Ascending aorta (tissue), 2 donors: ENCODE results near the gene PRPF19. TPM values are rescaled to one million over a fixed set of nuclear protein-coding genes. Genes with fewer than 3 reads are reported as not detected.
A peak's percentile ranks its signal among the peaks of the same experiment; 100 is the strongest.

Experiments
- DNase-seq, 2 donors: peaks; one replicate each; pipeline ENCODE4 v3.0.0-alpha.2; 2019; ENCODE audit warnings: low spot score in 2 of 2
- H3K27ac ChIP-seq, 2 donors: fragments of 200-600 bp; sonication (generic); one replicate each; pipeline ENCODE4 v1.5.1; 2016 to 2017; ENCODE audit warnings: mild to moderate bottlenecking in 1 of 2
- H3K27me3 ChIP-seq: fragments of 200-600 bp; sonication (generic); one replicate; pipeline ENCODE4 v1.5.1; 2017
- H3K36me3 ChIP-seq, 2 donors: fragments of 200-600 bp; sonication (generic); one replicate each; pipeline ENCODE4 v1.5.1; 2016
- H3K4me1 ChIP-seq, 2 donors: fragments of 200-600 bp; sonication (generic); one replicate each; pipeline ENCODE4 v1.5.1; 2016 to 2017; ENCODE audit warnings: mild to moderate bottlenecking in 1 of 2
- H3K4me3 ChIP-seq, 2 donors: fragments of 200-600 bp; sonication (generic); one replicate each; pipeline ENCODE4 v1.5.1; 2016 to 2017; ENCODE audit warnings: mild to moderate bottlenecking in 1 of 2
- H3K9me3 ChIP-seq, 2 donors: fragments of 200-600 bp; sonication (generic); one replicate each; pipeline ENCODE4 v1.5.1; 2016
- intact Hi-C: fragments of 100-400 bp; cut with DNase I; formaldehyde crosslinking; loops from one replicate; pipeline ENCODE4 v1.15.1; 2023
- total RNA-seq: library from RNA; depleted of rRNA; stranded (reverse); fragments of >200 nt; gene quantifications from one replicate; pipeline ENCODE4 v1.1.0, GENCODE V29; 2016
- TF ChIP-seq, protein P1 (sequence below), 3 experiments: fragments of 200-600 bp in 2 of 3; fragments of 450-650 bp in 1 of 3; sonication (generic) in 2 of 3; IDR thresholded peaks; one replicate each; pipeline ENCODE4 v1.5.1; 2016 to 2019; ENCODE audit warnings: antibody characterized with exemption in 3 of 3, mild to moderate bottlenecking in 1 of 3, moderate library complexity in 1 of 3

PRPF19 gene
- total RNA-seq, 1 donor from 2014 or later = 61.6 TPM

DNA sequence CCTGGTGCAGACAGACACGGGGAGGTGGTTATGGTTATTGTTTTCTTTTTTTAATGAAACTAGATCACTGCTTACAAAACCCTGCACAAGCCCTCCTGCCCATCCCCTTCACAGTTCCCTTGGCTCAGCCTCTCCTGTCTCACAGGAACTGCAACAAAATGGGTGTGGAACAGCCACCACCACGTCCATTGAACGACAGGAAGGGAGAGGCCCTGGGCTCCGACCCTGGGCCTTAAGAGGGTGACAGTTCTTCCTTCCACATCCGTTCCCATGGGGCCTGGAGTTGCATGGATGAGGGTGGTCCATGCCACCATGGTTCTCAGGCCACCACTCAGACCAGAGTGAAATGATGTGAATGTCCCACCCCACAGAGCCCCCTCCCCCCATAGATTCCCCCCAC, 15.7 kb downstream of the PRPF19 start:
- H3K36me3 ChIP-seq = peaks cover 31 to 48% of the 10 kb centered on the region in 2 donors
- no peaks in the 10 kb centered on the region for H3K27me3 ChIP-seq
- no peak overlapping the region for H3K4me3 ChIP-seq
- intact Hi-C loops = no loop called here
- no peaks in the 10 kb centered on the region for H3K9me3 ChIP-seq
- H3K27ac ChIP-seq = no peak overlapping the region
- H3K4me1 ChIP-seq = no peaks in the 10 kb centered on the region
- TF ChIP-seq, protein P1, sequence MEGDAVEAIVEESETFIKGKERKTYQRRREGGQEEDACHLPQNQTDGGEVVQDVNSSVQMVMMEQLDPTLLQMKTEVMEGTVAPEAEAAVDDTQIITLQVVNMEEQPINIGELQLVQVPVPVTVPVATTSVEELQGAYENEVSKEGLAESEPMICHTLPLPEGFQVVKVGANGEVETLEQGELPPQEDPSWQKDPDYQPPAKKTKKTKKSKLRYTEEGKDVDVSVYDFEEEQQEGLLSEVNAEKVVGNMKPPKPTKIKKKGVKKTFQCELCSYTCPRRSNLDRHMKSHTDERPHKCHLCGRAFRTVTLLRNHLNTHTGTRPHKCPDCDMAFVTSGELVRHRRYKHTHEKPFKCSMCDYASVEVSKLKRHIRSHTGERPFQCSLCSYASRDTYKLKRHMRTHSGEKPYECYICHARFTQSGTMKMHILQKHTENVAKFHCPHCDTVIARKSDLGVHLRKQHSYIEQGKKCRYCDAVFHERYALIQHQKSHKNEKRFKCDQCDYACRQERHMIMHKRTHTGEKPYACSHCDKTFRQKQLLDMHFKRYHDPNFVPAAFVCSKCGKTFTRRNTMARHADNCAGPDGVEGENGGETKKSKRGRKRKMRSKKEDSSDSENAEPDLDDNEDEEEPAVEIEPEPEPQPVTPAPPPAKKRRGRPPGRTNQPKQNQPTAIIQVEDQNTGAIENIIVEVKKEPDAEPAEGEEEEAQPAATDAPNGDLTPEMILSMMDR (IDR thresholded peaks at IDR 0.05) = no peak
- DNase-seq = no peak

DNA sequence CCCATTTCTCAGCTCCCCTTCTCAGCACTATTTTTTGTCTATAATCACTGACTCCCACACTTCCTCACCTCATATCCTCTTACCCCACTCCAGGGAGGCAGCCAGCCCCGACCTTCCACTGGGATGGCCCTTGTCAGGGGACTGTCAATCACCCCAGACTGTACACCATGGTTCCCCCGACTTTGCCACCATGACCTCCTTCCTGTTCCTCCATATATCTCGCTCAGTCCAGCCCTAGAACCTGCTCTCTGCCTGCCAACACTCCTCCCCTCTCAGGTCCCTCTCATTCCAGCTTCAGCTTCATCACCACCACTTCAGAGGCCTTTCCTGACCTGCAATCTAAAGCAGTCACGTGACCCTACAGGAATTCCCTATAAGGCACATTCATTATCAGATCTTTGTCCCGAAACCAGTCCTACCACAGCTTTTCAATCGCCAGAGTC, 16.5 kb downstream of the PRPF19 start:
- Histone ChIP-seq H3K9me3 (no peaks in the 10 kb centered on the region), H3K36me3 (peaks cover 25 to 40% of the 10 kb centered on the region in 2 donors), H3K4me1 (no peaks in the 10 kb centered on the region), H3K27me3 (no peaks in the 10 kb centered on the region), H3K27ac (no peak overlapping the region), H3K4me3 (no peak overlapping the region)
- DNase-seq = no peak
- TF ChIP-seq, protein P1 (IDR thresholded peaks at IDR 0.05) = no peak
- intact Hi-C loops = no loop called here

DNA sequence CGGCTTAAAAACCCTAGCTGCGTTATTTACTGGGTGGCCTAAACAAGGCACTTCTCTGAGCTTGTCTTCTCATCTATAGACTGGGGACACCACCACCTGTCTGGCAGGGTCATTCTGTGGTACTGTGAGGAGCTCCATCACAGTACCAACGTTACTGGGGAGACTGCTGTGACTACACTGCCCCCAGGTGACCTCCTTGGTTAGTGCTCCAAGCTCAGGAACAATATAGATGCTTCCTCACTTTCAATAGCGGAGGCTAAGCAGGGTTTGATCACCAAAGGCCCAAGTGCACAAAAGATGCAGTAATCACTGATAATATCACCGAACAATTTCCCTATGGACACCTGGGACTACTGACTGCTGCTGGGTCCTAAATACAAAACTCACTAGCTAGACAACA, 18.8 kb downstream of the PRPF19 start:
- no peak for DNase-seq
- Histone ChIP-seq H3K9me3 (no peaks in the 10 kb centered on the region), H3K27me3 (no peaks in the 10 kb centered on the region), H3K4me3 (no peak overlapping the region), H3K36me3 (peaks cover 7 to 20% of the 10 kb centered on the region in 2 donors), H3K4me1 (no peaks in the 10 kb centered on the region), H3K27ac (no peak overlapping the region)
- TF ChIP-seq, protein P1 (IDR thresholded peaks at IDR 0.05) = peak in 1 of 3 experiments; percentile 34
- intact Hi-C loops = no loop called here

DNA sequence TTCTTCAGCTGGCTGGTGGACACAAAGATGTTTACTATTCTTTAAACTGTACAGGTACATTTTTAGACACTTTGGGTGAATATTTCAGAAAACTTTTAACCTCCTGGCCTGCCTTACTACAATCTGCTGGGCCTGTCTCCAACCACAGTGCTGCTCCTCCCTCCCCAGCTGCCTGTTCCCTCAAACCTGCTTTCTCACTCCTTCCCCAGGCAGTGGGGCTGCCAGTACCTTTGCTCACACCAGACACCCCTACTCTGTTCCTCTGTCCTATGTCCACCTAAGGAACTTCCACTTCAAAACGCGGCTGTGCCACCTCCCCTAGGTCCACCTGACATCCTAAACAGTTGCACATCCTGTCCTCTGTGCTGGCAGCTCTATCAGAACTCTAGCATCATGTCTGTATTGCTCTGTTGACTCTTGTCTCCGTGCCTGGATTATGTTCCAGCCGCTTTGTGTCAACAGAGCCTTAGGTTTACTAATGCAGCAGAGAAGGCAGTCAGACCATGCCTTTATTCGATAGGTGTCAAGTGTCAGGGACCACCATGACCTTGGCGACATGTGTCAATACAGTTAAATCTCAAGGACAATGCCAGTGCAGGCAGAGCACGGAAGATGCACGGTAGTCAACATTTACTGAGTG, 25.6 kb downstream of the PRPF19 start:
- Histone ChIP-seq H3K27me3 (no peaks in the 10 kb centered on the region), H3K36me3 (peaks cover 5 to 10% of the 10 kb centered on the region in 2 donors), H3K4me1 (peaks cover 0 to 4% of the 10 kb centered on the region in 2 donors), H3K27ac (no peak overlapping the region), H3K4me3 (no peak overlapping the region), H3K9me3 (no peaks in the 10 kb centered on the region)
- no peak for DNase-seq
- TF ChIP-seq, protein P1 (IDR thresholded peaks at IDR 0.05) = no peak
- intact Hi-C loops = no loop called here

DNA sequence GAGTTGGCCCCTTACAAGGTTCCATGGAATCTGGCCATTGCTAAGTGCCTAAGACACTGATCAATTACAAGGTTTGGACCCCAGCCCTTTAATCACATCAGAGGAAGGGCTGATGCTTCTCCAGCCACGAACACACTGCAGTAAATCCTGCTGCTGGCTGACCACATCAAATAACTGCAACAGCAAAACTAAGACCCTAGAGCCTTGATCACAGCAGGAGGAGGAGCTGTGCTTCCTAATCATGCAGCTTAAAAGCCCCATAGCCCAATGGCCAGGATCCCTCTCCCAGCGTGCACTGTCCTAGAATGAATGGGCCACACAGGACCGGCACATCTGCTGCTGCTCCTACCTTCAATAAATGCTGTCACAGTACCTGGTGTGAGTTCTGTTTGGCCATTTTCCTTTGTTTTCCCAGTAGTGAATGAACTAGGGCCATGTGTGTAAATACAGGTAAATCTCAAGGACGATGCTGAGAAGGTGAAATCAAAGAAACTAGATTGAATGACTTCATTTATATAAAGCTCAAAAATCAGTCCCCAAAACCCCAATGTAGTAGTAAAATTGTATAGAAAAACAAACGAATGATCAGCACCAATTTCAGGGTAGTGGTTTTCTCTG, 26.3 kb downstream of the PRPF19 start:
- intact Hi-C loops = no loop called here
- Histone ChIP-seq H3K4me1 (peaks cover 0 to 4% of the 10 kb centered on the region in 2 donors), H3K4me3 (no peak overlapping the region), H3K27ac (no peak overlapping the region), H3K27me3 (no peaks in the 10 kb centered on the region), H3K36me3 (peaks cover 5 to 10% of the 10 kb centered on the region in 2 donors), H3K9me3 (no peaks in the 10 kb centered on the region)
- no peak for DNase-seq
- TF ChIP-seq, protein P1 (IDR thresholded peaks at IDR 0.05) = no peak
